HG02943 (cell line): ENCODE results near the gene ETFA.

ENCODE experiments used
- ATAC-seq: cut with Tn5 transposase; IDR thresholded peaks from one replicate; pipeline ENCODE4 v1.9.1; 2021; ENCODE audit warnings: mild to moderate bottlenecking, low read depth, moderate library complexity; ENCODE audit not compliant: unreplicated experiment

Gene ETFA

DNA sequence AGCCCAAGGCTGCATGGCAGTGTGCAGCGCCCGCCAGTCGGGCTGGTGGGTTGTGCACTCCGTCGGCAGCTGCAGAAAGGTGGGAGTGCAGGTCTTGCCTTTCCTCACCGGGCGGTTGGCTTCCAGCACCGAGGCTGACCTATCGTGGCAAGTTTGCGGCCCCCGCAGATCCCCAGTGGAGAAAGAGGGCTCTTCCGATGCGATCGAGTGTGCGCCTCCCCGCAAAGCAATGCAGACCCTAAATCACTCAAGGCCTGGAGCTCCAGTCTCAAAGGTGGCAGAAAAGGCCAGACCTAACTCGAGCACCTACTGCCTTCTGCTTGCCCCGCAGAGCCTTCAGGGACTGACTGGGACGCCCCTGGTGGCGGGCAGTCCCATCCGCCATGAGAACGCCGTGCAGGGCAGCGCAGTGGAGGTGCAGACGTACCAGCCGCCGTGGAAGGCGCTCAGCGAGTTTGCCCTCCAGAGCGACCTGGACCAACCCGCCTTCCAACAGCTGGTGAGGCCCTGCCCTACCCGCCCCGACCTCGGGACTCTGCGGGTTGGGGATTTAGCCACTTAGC, 29.6 kb upstream of the ETFA start:
- no peak for ATAC-seq

GRCh38 chr15:76340198-76340802, 29.0 kb upstream of the ETFA start:
- no peak for ATAC-seq

GRCh38 chr15:76339305-76340197, 28.3 kb upstream of the ETFA start:
- ATAC-seq = no peak

- ATAC-seq = no peak
Observed at GRCh38 chr15:76338486-76339304, 27.4 kb upstream of the ETFA start.

DNA sequence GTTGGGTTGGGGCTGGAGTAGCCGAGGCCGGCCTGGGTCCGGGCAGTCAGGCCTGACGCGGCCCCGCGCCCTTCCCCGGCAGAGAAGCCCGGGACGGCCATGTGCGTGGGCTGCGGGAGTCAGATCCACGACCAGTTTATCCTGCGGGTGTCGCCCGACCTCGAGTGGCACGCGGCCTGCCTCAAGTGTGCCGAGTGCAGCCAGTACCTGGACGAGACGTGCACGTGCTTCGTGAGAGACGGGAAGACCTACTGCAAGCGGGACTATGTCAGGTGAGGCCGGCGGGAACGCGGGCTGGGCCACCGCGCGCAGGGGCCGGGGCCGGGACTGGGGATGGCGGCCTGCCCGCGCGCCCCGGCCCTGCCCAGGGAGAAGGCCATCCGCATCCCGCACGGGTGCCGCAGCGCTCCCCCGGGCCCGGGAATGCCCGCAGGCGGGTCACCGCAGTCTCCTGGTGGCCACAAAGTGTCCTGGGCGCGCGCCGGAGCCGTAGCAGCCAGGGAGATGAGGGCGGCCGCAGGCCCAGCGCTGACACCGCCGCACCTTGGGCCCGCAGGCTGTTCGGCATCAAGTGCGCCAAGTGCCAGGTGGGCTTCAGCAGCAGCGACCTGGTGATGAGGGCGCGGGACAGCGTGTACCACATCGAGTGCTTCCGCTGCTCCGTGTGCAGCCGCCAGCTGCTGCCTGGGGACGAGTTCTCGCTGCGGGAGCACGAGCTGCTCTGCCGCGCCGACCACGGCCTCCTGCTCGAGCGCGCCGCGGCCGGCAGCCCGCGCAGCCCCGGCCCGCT, 26.6 kb upstream of the ETFA start:
- no peak for ATAC-seq

DNA sequence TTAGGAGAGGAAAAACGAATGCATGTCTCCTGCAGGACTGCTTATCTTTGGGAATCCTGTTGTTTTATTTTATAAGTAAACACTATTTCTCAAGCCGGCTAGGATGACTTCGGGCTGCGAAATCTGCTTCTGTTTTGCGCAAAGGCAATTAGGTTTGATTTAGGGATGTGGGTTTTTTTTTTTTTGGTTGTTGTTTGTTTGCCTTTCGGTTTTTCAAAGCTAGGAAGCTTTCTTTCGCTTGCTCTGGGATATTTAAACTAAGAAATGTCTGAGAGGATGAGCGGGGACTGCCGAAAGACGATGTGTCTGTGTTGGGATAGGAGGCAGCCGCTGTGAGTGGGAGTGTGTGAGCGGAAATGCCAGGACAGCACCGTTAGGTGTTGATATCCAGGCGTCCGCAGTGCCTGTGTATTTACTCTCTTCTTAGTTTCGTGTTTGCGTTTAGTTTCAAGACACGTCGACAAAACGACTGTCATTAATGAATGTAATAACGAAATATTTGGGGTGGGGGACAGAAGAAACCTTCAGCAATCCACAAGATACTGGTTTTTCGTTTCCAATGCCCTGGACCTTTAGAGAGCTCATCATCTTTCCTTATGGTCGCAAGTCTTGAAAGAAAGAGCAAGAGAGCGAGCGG, 25.9 kb upstream of the ETFA start:
- ATAC-seq = no peak

DNA sequence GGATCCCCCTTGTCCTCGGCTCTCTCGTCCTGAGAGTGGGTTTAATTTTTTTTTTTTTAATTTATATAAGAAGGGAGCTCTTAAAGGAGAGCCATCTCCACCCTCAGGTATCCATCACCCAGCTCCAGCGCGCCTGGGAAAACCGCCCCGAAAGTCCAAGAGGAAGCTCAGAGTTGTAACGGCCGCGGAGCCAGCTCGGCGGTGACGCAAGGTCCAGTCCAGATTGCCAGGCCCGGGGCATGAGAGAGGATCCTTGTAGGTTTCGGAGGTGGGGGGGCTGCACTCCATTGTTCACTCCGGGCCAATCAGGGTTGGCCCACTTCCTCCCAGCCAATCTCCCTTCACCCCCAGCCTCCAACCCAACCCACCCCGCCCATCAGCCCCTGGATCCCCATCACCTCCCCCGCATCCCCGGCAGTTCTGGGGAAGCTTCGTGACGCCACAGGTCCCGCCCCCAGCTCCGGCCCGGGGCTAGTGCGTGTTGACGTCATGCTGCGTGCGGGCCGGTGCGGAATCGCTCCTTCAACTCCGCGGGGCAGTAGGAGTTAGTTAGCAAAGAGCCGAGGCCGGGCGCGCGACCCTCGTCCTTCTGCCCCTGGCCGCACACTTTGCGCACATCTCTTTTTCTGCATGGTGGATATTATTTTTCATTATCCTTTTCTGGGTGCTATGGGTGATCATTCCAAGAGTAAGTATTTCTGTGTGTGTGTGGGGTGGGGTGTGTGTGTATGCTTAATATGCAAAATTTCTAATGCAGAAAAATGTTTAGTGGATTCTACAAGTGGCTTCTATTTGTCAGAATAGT, 25.2 kb upstream of the ETFA start, which contains the start of gene ISL2:
TSS of gene ISL2 (plus strand) at position 520 of the 805 bp plus-strand sequence. CDS start at position 631, 111 bp downstream.
- ATAC-seq = no peak

- ATAC-seq = no peak
Observed at GRCh38 chr15:76335307-76336253, 24.3 kb upstream of the ETFA start.

DNA sequence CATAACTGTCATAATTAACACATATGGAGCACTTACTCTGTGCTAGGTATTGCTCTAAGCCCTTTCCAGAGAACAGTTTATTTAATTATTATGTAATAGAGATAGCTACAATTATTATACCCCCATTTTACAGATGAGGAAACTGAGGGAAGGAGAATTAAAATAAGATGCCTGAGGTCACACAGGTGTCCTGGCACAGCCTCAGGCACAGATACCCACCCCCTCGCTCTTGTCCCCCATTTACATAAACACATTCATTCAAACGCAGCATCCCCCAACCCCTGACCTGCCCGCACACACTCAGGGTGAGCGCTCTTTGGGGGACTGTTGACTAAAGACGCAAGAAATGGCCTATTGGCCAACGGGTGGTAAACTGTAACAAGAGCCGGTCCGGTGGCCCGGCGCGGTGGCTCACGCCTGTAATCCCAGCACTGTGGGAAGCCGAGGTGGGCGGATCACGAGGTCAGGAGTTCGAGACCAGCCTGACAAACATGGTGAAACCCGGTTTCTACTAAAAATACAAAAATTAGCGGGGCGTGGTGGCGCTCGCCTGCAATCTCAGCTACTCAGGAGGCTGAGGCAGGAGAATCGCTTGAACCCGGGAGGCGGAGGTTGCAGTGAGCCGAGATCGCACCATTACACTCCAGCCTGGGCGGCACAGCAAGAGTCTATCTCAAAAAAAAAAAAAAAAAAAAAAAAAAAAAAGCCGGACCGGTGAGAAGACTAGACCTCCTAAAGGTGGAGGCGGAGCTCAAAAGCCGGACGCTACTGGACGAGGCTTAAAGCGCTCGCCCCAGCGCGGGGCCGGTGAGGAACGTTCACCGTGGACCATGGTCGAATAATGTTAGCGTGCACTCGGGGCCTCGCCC, 23.4 kb upstream of the ETFA start:
- ATAC-seq = no peak

- no peak for ATAC-seq
Observed at GRCh38 chr15:76333720-76334437, 22.6 kb upstream of the ETFA start.

DNA sequence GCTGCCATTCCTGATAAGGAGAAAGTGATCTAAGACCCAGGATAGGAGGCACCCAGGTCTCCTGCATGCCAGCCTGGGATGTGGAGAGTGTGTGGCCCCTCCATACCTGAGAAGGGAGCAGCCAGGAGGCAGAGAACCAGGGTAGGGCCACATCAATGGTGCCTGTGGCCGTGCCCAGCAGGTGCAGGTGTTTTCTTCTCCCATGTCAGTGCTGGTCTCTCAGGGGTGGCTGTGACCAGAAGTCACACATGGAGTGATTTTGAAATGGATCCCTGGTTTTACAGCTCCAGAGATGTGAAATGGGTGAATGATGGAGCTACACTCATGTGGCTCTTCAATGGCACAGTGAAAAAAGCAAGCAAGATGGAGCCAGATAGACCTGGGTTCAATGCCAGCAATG, 22.0 kb upstream of the ETFA start:
- no peak for ATAC-seq

GRCh38 chr15:76332796-76333195, 21.5 kb upstream of the ETFA start:
- ATAC-seq = no peak

- no peak for ATAC-seq
Observed at GRCh38 chr15:76330080-76330680, 18.9 kb upstream of the ETFA start.

DNA sequence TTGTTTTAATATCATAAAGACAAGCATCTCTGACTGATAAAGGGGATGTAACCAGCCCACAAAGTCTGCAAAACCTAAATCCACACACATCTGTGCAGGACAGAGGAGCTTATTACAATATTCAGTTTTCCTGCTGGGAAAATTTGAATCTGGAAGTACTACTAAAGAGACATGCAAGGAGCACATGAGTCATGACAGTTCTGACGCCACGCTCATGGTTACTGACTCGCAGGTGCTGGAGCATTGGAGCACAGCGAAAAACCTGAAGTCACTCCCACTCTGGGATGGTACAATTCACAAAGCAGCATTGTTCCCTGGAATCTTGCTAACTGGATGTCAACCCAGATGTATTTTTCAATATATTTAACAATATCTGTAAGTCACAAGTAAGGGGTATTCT, 17.7 kb upstream of the ETFA start:
- no peak for ATAC-seq

- no peak for ATAC-seq
Observed at GRCh38 chr15:76328106-76328696, 16.9 kb upstream of the ETFA start.
